SHP77 treated with DMSO at 0.1 percent for 48 hours (cell line): ENCODE data around the gene UGT2B7.
"Not testable (repeated sequence)": the region's sequence is repeated elsewhere in the genome, so short reads cannot be mapped to it uniquely, and the experiment has no call there.

Experiments
- DNase-seq: peaks from one replicate; lab custom pipeline; 2025; lab: John Stamatoyannopoulos, UW

Gene UGT2B7

DNA sequence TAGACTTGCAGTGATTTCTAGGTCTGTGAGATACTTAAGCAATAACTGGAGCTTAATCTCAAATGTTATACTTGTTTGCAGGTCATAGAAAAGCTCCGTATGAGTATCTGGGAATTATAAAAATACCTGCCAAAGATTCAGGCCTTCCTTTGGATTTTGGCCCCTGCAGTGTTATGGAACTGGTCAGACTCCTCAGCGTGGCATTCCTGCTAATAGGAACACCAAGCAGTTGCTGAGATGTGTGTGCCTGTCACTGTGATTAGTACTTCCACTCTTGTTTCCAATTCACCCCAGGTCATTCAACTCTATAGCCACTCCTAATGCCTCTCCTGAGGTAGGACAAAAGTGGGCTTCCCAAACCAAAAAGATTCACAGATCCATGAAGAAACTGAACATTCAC is 7.8 kb upstream of the UGT2B7 start:
- no peak for DNase-seq

DNA sequence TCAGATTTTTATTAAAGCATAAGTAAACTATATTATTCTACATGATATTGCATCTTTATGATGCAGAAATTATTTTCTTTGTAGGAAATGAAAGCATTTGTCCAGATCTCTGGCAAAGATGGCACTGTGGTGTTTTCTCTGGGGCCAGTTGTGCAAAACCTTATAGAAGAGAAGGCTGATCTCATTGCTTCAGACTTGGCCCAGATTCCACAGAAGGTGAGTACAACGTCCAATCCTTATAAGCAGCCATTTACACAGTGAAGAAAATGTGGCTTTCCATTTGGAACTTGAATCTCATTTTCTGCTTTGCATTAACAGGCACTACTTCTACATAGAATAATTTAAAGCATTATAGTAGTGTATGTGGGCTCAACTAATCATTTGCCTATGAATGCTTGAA is 6.9 kb upstream of the UGT2B7 start:
- no peak for DNase-seq

DNA sequence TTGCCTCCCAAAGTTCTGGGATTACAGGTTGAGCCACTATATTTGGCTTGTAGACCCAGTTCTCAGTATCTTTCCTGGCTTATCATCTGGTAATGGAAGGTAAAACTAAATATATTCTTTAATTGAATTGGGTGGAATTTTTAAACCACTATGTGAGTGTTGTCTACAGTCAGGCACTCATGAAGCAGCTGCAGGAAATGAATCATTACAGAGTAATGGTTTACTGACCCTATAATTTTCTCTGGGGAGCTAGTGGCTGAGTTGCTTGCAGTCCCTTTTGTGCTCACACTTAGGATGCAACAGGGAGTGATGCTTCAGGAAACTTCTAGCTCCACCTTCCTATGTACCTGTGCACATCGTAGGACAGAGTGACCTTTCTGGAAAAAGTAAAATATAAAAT is 4.1 kb upstream of the UGT2B7 start:
- DNase-seq = no peak

DNA sequence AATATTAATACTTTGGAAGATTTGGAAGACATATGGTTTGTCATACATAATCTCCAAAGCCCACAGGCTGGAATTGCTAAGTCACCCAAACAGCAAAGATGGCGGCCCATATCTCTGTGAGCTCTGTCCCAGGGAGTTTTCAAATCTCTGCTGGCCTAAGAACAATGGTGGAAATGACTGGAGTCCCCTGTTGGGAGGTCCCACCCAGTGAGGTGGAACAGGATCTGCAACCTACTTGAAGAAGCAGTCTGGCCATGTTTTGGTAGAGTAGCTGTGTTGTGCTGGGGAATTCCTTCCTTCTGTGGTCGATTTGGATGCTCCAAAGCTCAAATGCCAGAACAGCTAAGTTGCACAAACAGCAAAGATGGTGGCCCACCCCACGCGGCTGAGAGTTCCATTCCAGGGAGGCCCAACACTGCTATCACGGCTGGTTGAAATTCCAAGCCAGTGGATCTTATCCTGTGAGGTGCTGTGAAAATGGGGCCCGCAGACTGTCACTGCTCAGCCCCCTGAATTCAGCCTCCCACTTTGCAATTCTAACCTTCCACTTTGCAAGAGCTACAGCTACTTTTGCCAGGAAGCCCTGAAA is 3.2 kb upstream of the UGT2B7 start:
- no peak for DNase-seq

DNA sequence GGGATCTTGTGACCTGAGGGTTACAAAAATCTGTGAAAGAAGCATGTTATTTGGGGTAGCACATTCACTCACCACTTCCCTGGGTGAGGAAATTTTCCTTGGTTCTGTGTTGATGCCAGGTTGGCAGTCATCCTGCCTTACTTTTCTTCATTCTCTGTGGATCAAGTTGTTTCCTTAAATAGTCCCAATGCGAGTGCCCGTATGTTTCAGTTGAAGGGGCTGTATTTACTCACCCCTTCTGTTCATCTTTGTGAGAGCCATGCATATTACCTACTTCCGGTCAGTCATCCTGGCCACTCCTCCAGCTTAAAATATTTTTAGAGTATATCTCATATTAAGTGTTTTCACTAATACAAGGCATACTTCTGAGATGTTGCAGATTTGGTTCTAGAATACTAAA is 2.6 kb upstream of the UGT2B7 start:
- DNase-seq = no peak

DNA sequence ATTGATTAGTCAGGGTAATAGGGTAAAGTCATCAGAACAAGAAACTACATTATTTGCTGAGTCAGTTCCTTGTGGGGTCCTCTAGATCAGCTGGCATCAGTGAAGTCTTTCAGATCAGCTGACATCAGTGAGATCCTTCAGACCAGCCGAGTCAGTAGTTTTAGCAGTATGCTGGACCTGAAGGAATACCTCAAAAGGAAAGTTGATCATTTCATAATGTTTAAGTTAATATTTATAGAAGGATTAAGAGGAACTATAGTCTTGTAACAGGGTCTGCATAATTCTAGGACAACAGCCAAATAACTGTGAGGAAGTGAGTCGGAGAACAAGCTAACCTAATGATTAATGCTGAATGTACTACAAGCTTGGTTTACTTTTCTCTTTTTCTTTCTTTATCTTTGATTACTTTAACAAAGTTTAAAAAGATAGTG is 958 bp upstream of the UGT2B7 start:
- no peak for DNase-seq

DNA sequence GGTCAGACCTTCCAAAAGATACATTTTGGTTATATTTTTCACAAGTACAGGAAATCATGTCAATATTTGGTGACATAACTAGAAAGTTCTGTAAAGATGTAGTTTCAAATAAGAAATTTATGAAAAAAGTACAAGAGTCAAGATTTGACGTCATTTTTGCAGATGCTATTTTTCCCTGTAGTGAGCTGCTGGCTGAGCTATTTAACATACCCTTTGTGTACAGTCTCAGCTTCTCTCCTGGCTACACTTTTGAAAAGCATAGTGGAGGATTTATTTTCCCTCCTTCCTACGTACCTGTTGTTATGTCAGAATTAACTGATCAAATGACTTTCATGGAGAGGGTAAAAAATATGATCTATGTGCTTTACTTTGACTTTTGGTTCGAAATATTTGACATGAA is 536 bp downstream of the UGT2B7 start:
- DNase-seq = no peak

DNA sequence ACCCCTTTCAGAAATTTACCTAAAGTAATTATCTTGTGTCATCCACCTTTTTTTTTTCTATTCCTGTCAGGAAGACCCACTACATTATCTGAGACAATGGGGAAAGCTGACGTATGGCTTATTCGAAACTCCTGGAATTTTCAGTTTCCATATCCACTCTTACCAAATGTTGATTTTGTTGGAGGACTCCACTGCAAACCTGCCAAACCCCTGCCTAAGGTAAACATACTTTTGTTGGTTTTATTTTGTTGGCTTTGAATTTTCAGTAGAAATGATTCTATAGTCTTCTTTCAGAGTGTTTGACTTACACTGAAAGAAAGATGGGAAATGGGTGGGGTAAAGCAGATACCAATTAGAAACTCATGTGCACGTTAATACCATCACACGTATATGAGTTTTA is 2.2 kb downstream of the UGT2B7 start:
- peak; percentile 20 for DNase-seq

DNA sequence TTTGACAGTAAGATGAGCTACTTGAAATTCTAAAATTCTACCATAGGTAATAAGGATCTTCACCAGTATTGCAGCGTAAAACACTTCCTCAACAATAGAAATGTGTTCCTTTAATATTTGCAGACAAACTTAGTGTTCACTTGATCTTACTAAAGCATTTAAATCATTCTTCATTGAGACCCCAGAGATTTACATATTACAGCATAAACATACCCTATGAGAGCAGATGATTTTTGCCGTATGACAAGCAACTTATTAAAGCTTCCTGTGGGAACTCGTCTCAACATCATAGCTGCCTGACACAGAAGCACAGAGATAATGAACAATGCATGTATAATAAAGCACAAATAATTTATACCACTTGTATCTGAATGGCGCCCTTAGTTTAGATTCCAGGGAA is 3.6 kb downstream of the UGT2B7 start:
- no peak for DNase-seq

DNA sequence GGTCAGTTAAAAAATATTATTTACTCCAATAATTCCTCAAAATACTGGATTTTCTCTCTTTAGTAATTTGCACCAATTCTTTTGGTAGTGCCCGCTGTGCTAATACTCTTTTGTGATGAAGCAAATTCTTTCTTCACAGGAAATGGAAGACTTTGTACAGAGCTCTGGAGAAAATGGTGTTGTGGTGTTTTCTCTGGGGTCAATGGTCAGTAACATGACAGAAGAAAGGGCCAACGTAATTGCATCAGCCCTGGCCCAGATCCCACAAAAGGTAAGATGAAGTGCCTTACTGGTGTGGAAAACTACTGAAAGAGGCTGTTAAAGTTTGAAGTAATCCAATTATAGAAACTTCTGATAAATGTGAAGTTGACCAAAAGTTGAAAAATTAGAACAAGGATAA is 6.4 kb downstream of the UGT2B7 start:
- not testable (repeated sequence) for DNase-seq

DNA sequence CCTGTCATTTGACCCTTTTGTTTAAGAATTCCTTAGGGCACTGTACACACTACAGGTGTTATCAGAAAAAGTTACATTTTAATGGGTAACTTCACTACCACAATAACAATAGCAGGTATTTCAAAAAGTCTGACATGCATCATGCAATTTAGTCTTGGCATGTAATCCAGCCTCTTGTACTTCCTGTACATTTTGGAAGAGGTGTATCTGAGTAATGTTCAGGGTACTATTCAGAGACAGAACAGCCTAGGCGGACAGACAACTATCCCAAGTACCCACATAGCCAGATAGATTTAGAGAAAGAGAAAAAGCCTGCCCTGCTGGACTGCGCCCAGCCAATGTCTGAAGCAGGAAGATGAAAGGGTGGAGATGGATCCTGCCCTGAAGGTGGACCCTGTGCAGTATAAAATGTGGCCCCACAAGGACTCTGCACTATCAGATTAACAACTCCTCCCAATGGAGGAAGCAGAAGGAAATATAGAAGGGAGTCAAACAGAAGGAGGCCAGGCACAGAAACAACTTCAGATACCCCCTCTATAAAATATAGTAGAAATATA is 8.5 kb downstream of the UGT2B7 start:
- no peak for DNase-seq

DNA sequence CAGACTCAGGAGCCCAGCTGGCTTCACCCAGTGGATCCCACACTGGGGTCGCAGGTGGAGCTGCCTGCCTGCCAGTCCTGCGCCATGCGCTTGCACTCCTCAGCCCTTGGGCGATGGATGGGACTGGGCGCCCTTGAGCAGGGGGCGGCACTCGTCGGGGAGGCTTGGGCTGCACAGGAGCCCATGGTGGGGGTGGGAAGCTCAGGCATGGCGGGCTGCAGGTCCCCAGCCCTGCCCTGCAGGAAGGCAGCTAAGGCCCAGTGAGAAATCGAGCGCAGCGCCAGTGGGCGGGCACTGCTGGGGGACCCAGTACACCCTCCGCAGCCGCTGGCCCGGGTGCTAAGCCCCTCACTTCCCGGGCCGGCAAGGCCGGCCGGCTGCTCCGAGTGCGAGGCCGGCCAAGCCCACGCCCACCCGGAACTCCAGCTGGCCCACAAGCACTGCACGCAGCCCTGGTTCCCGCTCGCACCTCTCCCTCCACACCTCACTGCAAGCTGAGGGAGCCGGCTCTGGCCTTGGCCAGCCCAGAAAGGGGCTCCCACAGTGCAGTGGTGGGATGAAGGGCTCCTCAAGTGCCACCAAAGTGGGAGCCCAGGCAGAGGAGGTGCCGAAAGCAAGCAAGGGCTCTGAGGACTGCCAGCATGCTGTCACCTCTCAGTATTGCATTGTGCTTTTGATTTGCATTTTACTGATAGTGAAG is 19.0 kb downstream of the UGT2B7 start:
- not testable (repeated sequence) for DNase-seq

DNA sequence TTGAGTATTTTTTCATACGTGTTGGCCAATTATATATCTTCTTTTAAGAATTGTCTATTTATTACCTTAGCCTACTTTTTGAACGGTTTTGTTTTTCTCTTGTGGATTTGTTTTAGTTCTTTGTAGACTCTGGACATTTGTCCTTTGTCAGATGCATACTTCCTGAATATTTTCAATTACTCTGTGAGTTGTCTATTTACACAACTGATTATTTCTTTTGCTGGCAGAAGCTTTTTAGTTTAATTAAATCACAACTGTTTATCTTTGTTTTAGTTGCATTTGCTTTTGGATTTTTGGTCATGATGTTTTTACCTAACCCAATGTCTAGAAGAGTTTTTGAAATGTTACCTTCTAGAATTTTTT is 19.6 kb downstream of the UGT2B7 start:
- no peak for DNase-seq

DNA sequence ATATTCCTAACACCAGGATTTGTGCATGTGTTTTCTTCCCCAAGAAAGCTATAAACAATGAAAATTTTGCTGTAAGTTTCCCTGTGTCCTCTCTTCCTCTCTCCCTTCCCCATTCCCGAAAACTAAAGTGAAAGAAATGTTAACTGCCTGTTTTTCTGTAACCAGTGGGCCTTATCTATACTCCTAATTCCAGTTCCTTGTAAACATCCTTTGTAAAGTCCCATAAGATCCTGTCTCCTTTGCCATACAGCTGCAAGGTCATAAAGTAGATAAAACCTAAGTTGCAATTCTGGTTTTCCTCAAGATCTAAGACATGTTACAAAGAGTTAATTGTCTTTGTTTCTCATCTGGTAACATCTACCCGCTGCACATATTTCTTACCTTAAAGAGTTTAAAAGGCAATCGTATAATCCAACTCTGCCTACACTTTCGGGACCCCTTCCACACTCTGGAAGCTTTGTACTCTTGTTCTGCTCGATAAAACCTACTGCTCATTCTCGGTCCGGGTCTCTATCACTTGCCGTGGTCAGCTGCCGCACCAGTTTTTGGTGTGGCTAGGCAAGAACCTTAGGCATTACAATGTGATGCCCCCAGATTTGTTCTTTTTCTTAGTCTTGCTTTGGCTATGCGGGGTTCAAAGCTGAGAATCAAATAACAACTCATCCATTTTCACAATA is 20.5 kb downstream of the UGT2B7 start:
- DNase-seq = no peak

DNA sequence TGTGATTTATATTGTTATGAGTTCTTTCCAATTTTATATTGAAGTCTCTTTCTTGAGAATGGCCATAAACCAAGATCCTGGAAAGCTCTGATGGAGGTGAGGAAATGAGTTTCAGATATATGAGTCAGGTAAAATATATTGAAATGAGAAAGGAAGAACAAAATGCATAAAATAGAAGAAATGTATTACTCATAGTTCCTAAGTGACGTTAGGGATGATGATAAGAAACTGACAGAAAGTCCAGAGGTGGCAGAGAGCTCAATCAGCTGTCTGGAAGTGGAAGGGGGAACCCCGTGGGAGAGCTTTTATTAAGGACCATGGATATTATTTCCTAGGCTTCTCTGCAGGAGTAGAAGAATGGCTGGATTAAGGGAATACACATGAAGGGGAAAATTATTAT is 24.6 kb downstream of the UGT2B7 start:
- DNase-seq = no peak

DNA sequence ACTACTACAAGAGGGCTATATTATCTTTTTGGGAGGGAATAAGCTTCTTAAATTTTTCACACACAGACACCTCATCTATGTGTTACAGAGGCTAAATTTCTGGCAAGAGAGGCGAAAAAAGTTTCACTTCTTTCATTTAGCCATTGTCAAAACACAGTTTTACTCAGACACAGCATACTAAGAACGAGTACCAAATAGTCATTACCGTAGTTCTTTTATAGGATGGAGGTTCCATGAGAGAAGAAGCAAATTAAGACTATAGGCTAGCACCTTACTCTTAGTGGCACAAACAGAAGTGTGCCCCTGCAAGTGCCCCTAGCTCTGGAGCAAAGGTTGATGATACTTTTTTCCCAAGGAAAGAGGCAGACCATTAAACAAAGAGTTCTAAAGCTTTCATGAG is 26.2 kb downstream of the UGT2B7 start:
- no peak for DNase-seq

DNA sequence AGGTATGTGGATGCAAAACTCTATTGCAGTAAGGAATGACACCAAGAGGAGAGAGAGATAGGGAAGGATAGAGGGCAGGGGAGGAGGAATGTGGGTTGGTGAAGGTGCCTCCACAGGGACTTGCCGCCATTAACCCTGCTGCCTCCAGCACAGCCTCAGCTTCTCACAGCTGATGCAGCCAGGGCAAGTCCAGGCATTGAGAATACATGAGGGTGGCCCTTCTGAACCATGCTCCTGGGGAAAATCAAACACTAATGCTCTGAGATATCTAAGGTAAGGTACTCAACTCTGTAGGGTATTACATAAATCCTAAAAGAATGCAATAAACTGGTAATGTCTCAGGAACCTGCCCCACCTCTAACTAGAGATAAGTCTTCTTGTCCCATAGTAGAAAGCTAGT is 28.7 kb downstream of the UGT2B7 start:
- no peak for DNase-seq

DNA sequence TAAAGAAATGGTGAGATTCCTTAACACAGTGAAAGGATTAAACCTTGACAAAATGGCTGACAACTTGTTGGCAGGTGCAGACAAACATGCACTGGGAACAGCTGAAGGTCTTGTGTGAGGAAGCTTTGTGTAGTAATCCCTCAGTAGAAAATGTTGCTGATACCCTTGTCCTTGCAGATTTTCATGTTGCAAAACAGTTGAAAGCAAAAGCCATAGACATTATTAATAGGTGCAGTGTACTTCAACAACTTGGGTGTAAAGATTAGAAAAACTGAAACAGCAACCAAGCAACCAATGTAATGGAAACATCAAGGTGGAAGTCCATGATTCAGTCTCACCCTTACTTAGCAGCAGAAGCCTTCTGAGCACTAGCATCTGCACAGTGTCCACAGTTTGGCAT is 29.8 kb downstream of the UGT2B7 start:
- no peak for DNase-seq

DNA sequence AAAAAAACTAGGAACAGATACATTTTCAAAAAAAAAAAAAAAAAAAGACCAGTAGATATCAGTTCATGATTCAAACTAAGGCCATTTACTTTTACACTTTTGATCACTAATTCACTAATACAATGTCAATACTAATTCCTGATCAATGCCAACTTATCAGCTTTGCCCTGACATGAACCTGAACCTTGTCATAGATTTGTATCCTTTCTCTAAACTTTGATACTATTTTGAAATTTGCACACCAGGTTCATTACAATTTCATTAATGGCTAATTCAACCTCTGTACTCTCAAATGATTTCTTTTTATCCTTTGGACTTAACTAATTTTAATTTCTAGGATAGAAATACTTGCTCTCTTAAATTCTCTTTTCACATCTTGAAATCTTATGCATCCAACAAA is 37.7 kb downstream of the UGT2B7 start:
- no peak for DNase-seq

DNA sequence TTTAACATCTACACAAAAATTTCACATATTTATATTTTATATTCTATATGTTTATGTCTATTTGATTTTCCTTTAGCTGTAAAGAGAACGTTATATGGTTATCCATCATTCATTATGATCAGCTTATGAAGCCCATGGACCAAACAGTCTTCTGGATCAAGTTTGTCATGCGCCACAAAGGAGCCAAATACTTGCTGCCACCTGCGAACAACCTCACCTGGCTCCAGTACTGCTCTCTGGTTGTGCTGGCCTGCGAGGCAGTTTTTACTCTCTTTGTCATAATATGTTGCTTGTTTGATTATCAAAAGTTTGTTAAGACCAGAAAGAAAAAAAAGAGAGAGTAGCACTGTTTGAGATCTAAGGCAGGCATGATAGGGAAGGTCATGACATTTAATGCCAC is 38.2 kb downstream of the UGT2B7 start:
- DNase-seq = no peak

DNA sequence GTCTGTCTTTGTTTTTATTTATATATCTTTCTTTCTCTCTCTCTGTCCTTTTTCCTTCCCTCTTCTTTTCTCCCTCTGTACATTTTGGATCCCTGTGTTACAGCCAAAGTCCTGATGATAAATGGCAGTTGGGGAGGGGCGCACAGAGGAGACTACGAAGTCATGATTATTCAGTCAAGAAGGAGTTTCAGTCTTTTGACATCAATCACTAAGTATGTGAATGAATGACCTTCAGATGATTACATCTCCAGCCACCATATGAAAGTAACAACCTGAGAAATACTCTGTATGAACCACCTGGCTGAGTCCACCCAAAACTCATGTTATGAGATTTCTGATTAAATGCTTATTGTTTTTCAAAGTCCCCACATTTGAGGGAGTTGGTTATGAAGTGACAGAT is 45.0 kb downstream of the UGT2B7 start:
- DNase-seq = no peak

DNA sequence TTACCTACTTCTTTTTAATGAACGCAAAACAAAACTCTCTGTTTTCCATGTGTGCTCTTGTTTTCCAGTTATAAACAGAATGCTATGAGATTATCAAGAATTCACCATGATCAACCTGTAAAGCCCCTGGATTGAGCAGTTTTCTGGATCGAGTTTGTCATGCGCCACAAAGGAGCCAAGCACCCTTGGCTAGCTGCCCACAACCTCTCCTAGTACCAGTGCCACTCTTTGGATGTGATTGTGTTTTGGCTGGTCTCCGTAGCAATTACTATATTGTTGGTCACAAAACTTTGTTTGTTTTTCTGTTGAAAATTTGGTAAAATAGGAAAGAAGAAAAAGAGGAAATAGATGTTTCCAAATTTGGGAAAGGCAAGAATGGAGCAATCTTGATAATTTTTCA is 51.1 kb downstream of the UGT2B7 start:
- no peak for DNase-seq

DNA sequence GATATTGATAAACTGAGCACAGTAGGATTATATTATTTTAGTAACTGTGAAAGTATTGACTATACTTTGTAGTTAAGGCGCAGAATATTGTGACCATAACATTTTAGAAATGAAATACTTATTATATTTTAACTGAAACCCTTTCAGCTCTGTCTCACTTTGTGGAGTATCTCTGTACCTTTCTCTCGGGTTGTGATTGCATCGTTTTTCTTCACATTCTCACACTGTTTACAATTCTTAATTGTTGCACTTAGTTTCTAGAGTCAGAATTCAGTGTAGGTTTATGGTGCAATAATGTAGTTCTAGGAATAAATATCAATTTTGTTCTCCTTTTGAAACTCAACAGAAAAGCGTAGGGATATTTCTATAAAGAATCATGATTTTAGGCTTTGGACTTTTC is 57.7 kb downstream of the UGT2B7 start:
- DNase-seq = no peak
